NCI-H2227 (cell line): ENCODE data around the gene BMERB1.
A peak's percentile ranks its signal among the peaks of the same experiment; 100 is the strongest.
"Not testable (repeated sequence)": the region's sequence is repeated elsewhere in the genome, so short reads cannot be mapped to it uniquely, and the experiment has no call there.

Experiments
- DNase-seq: peaks from one replicate; lab custom pipeline; 2025; ENCODE audit not compliant: unreplicated experiment; lab: John Stamatoyannopoulos, UW

BMERB1 gene

GRCh38 chr16:15519790-15520189 lies 85.4 kb downstream of the BMERB1 start:
- no peak for DNase-seq

GRCh38 chr16:15521390-15521757 lies 87.0 kb downstream of the BMERB1 start:
- no peak for DNase-seq

- peak; percentile 60 for DNase-seq
Measured at GRCh38 chr16:15521758-15522509, 87.5 kb downstream of the BMERB1 start.

GRCh38 chr16:15523092-15523541 lies 88.7 kb downstream of the BMERB1 start:
- DNase-seq: no peak

DNA sequence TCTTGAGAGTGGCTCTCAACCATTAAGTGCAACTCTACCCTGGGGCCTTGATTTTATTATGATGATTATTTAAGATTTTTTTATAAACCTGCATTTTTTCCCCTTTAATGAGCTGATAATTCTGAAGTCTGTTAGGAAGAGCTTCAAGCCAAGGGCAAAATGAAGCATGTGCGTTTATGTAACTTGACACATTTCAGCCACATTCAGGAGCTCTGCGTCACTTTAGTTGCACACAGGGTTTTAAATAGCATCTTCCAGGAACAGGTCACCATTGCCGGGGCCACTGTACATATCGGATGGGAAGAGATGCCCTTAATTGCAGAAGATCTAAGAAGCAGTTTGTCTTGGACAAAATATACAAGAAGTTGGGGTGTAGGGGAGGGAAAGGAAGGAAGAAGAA lies 89.6 kb downstream of the BMERB1 start:
- DNase-seq: no peak

- DNase-seq: no peak
Measured at GRCh38 chr16:15524966-15525365, 90.6 kb downstream of the BMERB1 start.

GRCh38 chr16:15526097-15526496 lies 91.7 kb downstream of the BMERB1 start:
- no peak for DNase-seq

DNA sequence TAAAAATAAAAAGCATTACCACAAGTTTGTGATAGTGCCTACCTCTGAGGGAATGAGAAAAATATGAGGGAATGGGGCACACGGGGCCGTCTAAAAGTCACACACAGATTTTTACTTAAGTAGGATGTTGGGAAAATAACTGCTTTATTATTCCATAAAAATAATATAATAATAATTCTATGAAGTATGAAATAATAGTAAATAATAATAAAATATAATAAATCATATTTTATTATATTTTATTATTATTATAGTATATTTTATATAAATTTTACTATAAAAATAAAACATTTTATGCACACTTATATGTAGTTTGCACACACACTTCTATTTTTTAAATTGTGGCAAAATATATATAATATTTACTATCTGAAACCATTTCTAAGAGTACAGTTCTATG lies 92.3 kb downstream of the BMERB1 start:
- DNase-seq: no peak

GRCh38 chr16:15529673-15530072 lies 95.3 kb downstream of the BMERB1 start:
- DNase-seq: no peak

DNA sequence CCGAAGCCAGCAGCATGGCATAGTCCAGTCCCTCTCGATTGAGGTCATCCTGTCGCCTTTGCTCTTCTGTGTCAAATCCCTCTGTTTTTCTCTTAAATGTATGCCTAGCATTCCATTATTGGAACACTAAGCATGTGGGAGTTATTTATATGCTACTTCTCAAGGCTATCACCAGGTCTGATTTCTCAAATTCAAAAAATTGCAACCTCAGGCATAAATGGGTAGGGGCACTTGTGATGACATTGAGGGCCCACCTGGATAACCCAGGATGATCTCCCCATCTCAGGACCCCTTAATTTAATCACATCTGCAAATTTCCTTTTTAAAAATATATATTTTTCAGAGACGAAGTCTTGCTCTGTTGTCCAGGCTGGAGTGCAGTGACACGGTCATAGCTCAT lies 95.7 kb downstream of the BMERB1 start:
- no peak for DNase-seq

GRCh38 chr16:15532825-15533224 lies 98.4 kb downstream of the BMERB1 start:
- DNase-seq: no peak

GRCh38 chr16:15533386-15533785 lies 99.0 kb downstream of the BMERB1 start:
- DNase-seq: peak; percentile 10

- DNase-seq: no peak
Measured at GRCh38 chr16:15535772-15536171, 101.4 kb downstream of the BMERB1 start.

DNA sequence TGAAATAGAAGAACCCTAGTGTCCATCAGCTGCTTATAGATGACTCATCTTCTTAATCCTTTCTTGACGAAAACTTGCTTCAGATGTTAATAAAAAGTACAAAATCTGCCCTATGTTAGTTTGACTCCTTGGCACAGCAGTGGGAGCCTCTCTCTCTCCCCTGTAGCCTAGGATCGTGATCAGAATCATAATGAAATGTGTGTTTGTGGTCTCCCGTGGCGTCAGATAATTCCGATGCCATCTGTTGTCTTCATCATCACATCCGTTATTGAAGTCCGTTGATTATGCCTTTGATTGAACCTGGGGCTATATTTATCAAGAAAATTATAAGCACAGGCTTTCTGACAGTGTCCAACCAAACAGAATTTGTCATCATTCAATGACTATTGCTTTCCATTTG lies 102.5 kb downstream of the BMERB1 start:
- DNase-seq: peak; percentile 46

DNA sequence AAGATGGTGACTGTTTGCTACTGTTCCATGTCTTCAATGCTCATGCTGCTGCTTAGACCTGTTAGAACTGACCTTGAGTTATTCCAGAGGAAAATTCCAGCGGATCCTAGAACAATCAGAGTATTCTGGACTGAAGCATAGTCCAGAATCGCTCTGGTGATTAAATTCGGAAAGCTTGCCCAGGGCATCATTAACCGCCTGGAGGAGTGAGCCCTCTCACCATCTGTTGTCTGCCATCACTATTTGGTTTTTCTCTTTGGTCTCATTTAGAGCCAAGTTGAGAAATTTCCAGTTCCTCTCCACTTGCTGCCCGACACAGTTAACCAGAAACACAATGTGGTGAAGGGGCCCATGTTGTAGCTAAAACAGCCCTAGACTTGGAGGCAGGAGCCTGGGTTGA lies 104.1 kb downstream of the BMERB1 start:
- DNase-seq: no peak

DNA sequence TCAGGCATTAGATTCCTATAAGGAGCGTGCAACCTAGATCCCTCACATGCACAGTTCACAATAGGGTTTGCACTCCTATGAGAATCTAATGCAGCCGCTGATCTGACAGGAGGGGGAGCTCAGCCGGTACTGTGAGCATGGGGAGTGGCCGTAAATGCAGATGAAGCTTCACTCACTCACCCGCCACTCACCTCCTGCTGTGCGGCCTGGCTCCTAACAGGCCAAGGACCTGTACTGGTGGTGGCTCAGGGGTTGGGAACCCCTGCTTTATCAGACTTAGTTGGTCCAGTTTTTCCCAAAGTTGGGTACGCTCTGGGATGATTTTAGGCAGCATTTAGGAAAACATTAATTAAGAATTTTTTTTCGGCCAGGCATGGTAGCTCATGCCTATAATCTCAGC lies 104.8 kb downstream of the BMERB1 start:
- peak; percentile 61 for DNase-seq

GRCh38 chr16:15542261-15542660 lies 107.9 kb downstream of the BMERB1 start:
- no peak for DNase-seq

DNA sequence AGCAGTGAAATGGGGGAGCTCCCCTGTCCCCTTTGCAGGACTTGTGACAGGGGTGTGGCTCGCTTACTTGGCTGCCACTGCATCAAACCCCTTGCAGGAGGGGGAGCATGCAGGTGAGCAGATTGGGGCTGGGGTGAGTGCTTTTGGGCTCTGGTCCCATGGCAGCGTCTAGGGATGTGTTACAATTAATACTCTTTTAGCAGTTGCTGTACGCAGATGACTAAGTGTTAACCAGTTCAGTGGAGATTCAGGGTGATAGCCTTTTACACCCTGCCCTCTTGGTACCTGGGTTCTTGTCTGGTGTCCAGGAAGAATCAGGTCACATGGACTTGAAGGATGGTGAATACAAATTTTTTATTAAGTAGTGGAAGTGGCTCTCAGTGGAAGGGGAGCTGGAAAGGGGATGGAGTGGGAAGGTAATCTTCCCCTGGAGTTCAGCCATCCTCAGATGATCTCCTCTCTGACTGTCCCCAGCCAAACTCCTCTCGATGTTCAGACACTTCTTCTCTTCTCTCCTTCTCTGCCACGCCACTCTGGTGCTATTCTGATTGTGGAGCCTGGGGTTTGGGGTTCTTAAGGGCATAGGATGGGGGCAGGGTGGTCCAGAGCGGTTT lies 108.5 kb downstream of the BMERB1 start:
- no peak for DNase-seq

DNA sequence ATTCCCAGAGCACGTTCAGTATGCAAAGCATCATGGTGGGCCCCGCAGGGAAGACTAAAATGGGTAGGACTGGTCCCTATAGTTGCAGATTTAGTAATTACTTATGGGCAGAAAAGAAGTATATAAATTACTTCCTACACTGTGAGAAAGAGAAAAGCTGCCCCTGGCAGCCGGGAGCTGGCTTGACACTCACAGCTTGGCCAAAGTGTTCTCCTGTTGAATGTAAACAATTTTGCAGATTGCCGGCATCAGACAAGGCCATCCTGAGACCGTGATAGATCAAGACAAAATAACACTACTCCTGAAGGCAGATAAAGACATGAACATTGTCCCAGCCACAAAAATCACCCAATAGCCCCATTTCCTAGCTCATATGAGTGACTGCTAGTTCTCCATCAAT lies 110.0 kb downstream of the BMERB1 start:
- no peak for DNase-seq

DNA sequence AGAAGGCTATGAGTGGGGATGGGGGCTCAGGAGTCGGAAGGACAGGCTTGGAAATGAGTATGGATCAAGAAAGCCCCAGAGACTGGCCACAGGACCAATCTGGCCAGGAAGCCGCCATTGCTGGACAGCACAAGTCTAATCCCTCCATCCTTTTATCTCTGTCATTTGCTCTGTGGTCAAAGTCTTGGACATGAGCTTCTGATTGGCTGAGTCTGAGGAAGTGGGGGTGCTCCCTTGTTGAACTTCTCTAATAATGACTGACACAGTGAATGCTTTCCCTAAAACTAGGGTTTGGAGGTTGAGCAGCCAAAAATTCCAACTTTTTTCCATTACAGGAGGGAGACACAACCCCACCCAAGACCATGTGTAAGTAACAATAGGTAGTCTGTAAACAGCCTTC lies 111.2 kb downstream of the BMERB1 start:
- no peak for DNase-seq

- DNase-seq: not testable (repeated sequence)
Measured at GRCh38 chr16:15547072-15547767, 112.8 kb downstream of the BMERB1 start.

DNA sequence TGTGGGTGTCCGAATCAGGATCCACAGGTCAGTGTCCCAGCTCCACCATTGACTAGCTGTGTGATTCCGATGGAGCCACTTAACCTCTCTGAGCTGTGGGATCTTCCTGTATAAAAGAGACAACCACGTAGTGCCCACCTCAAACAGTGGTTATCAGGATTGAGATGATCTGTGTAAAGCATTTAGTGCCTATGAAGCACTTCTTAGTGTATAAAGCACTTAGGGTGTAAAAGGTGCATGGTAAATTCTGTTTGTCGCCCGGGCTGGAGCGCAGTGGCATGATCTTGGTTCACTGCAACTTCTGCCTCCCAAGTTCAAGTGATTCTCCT lies 113.3 kb downstream of the BMERB1 start:
- DNase-seq: no peak
